Parietal lobe (tissue), 1 donor: Measurements from ENCODE around the gene JPH4. TPM values are rescaled to one million over a fixed set of nuclear protein-coding genes. Genes with fewer than 3 reads are reported as not detected.

Experiments used
- total RNA-seq: library from RNA; depleted of rRNA; stranded (reverse); fragments of >200 nt; gene quantifications from one replicate; pipeline ENCODE4 v1.2.3, GENCODE V29; 2014

The JPH4 gene
- total RNA-seq = 50.1 TPM

GRCh38 chr14:23578560-23579310 lies at the start of gene JPH4:
JPH4 (minus strand) TSS chr14:23578790; CDS start chr14:23577453, 1,337 bp downstream.

GRCh38 chr14:23567186-23568020 lies 11.2 kb downstream of the JPH4 start, which contains the start of gene AP1G2:
AP1G2 (minus strand) TSS chr14:23567791; CDS start chr14:23567314, 477 bp downstream.

GRCh38 chr14:23555882-23556699 lies 22.5 kb downstream of the JPH4 start, which contains the start of gene THTPA:
THTPA (plus strand) TSS chr14:23556271; CDS start chr14:23556758, 487 bp downstream.

GRCh38 chr14:23551266-23552028 lies 27.1 kb downstream of the JPH4 start, which contains the start of gene ZFHX2:
ZFHX2 (minus strand) TSS chr14:23551765; CDS start chr14:23535325, 16,440 bp downstream.

Other genes with a start within 250 kb of the JPH4 start
- 164 TPM for gene SLC22A17, start 225.9 kb downstream of the JPH4 start, total RNA-seq
- gene EFS, start 213.6 kb downstream of the JPH4 start, total RNA-seq = 24.1 TPM
- not detected for gene IL25, start 206.0 kb downstream of the JPH4 start, total RNA-seq
- 1.3 TPM for gene CMTM5, start 201.7 kb downstream of the JPH4 start, total RNA-seq
- not detected for gene MYH6, start 170.5 kb downstream of the JPH4 start, total RNA-seq
- gene MYH7, start 143.1 kb downstream of the JPH4 start, total RNA-seq = 0.31 TPM
- 46.3 TPM for gene NGDN, start 109.1 kb downstream of the JPH4 start, total RNA-seq
- gene ZFHX2, start 27.0 kb downstream of the JPH4 start, total RNA-seq = 5.0 TPM
- gene THTPA, start 22.5 kb downstream of the JPH4 start, total RNA-seq = 16.9 TPM
- gene AP1G2, start 11.0 kb downstream of the JPH4 start, total RNA-seq = 41.9 TPM
- not detected for gene DHRS2, start 57.6 kb upstream of the JPH4 start, total RNA-seq